K562 (cell line): ENCODE results near the gene G6PC3. TPM values are rescaled to one million over a fixed set of nuclear protein-coding genes. Genes with fewer than 3 reads are reported as not detected.

Experiments
- ATAC-seq: fragments of 200-7000 bp; cut with Tn5 transposase; 3 replicates; pipeline ENCODE4 v1.9.1; 2020; ENCODE audit warnings: moderate library complexity
- BruUV-seq: library from RNA; stranded (reverse); fragments of 400-500 nt; replicated peaks from 2 replicates; lab custom pipeline; 2021; lab: Mats Ljungman, UMichigan
- CTCF ChIA-PET: fragments of 300-600 bp; formaldehyde crosslinking; extraction: SDS; loops from one replicate; lab custom pipeline; 2021; ENCODE audit warnings: low intra/inter-chr PET ratio; lab: Yijun Ruan, JAX
- POLR2A ChIA-PET: fragments of 300-600, 350-650 bp; sonication (Branson Sonifier 250); formaldehyde crosslinking; extraction: SDS; loops from one replicate; lab custom pipeline; 2021; ENCODE audit warnings: antibody characterized with exemption, inconsistent platforms; lab: Yijun Ruan, JAX
- DNase-seq, 4 experiments: peaks; one replicate each; pipeline versions ENCODE4 v3.0.0 to v3.0.0-alpha.2; 2011 to 2018; ENCODE audit warnings: low spot score in 3 of 4, mixed read lengths in 3 of 4; ENCODE audit errors: extremely low read depth in 1 of 4
- FAIRE-seq: peaks from 2 replicates; lab custom pipeline; 2011; peaks lifted over from hg19 to GRCh38; lab: Jason Lieb, UNC
- H2AFZ ChIP-seq: 2 replicates; pipeline ENCODE4 v1.6.0; 2011; ENCODE audit warnings: low read depth, low read length, control low read depth, inconsistent platforms
- H3K27ac ChIP-seq: fragments of 200-600 bp; 3 replicates; pipeline ENCODE4 v1.8.0; 2011; ENCODE audit warnings: low read depth, mild to moderate bottlenecking, control low read depth, inconsistent platforms, low read length, moderate library complexity, mixed read lengths; ENCODE audit errors: extremely low read depth
- H3K27me3 ChIP-seq, 2 experiments: fragments of 300-600 bp in 1 of 2; 2 replicates in 1 of 2; 3 replicates in 1 of 2; pipeline versions ENCODE4 v1.6.0 to v1.8.0; 2011; ENCODE audit warnings: inconsistent platforms in 2 of 2, low read length in 2 of 2, mild to moderate bottlenecking in 1 of 2, mixed read lengths in 1 of 2, moderate library complexity in 1 of 2; ENCODE audit not compliant: control insufficient read depth in 2 of 2, insufficient read depth in 2 of 2
- H3K36me3 ChIP-seq: fragments of 300-600 bp; 3 replicates; pipeline ENCODE4 v1.8.0; 2011; ENCODE audit warnings: mild to moderate bottlenecking, low read length, inconsistent platforms; ENCODE audit not compliant: control insufficient read depth, insufficient read depth
- H3K4me1 ChIP-seq, 2 experiments: fragments of 200-600 bp in 1 of 2; replicated peaks in 1 of 2; 2 replicates in 1 of 2; 3 replicates in 1 of 2; pipeline versions ENCODE4 v1.5.1 to v1.8.0; 2011; ENCODE audit warnings: inconsistent platforms in 2 of 2, low read length in 2 of 2, mild to moderate bottlenecking in 1 of 2, mixed read lengths in 1 of 2, moderate library complexity in 1 of 2; ENCODE audit not compliant: control insufficient read depth in 2 of 2, insufficient read depth in 2 of 2
- H3K4me2 ChIP-seq: 2 replicates; pipeline ENCODE4 v1.6.1; 2011; ENCODE audit warnings: low read length, control low read depth, inconsistent platforms, mixed read lengths; ENCODE audit not compliant: insufficient read depth
- H3K4me3 ChIP-seq: fragments of 200-600 bp; sonication (generic), shearing (Covaris generic); 2 replicates; pipeline ENCODE4 v1.5.1; 2016; ENCODE audit warnings: control low read depth, inconsistent platforms
- H3K79me2 ChIP-seq: fragments of 200-600 bp; 3 replicates; pipeline ENCODE4 v1.8.0; 2011; ENCODE audit warnings: low read length, inconsistent platforms; ENCODE audit not compliant: control insufficient read depth, insufficient read depth
- H3K9ac ChIP-seq, 2 experiments: 2 replicates each; pipeline versions ENCODE4 v1.6.0 to v1.6.1; 2011; ENCODE audit warnings: low read depth in 2 of 2, low read length in 2 of 2, control low read depth in 1 of 2, inconsistent platforms in 1 of 2, mild to moderate bottlenecking in 1 of 2, mixed read lengths in 1 of 2; ENCODE audit not compliant: insufficient read depth in 1 of 2
- H3K9me1 ChIP-seq: one replicate; pipeline ENCODE4 v1.6.0; 2011; ENCODE audit warnings: inconsistent platforms, mild to moderate bottlenecking, low read length, moderate library complexity; ENCODE audit not compliant: control insufficient read depth, insufficient read depth
- H3K9me3 ChIP-seq: replicated peaks from 2 replicates; pipeline ENCODE4 v1.5.1; 2011; ENCODE audit warnings: low read depth, low read length, inconsistent platforms; ENCODE audit not compliant: control insufficient read depth, insufficient read depth
- H4K20me1 ChIP-seq: replicated peaks from 2 replicates; pipeline ENCODE4 v1.6.1; 2011; ENCODE audit warnings: low read length, inconsistent platforms, mixed read lengths; ENCODE audit not compliant: control insufficient read depth, insufficient read depth
- ARHGAP35 ChIP-seq: fragments of 450-650 bp; IDR thresholded peaks from 2 replicates; pipeline ENCODE4 v1.6.1; 2018; ENCODE audit not compliant: partially characterized antibody
- BRF1 ChIP-seq: IDR thresholded peaks from 3 replicates; pipeline ENCODE4 v1.6.1; 2011; ENCODE audit warnings: borderline replicate concordance, mild to moderate bottlenecking; ENCODE audit not compliant: insufficient read length; ENCODE audit errors: extremely low read depth
- DPF2 ChIP-seq: fragments of 450-650 bp; IDR thresholded peaks from 2 replicates; pipeline ENCODE4 v1.6.1; 2016
- FOS ChIP-seq: IDR thresholded peaks from 3 replicates; pipeline ENCODE4 v1.6.1; 2011; ENCODE audit not compliant: insufficient read length; ENCODE audit errors: extremely low read depth
- FOXK1 ChIP-seq: sonication (generic); formaldehyde crosslinking; IDR thresholded peaks from 2 replicates; pipeline ENCODE4 v1.8.0; 2022; ENCODE audit warnings: missing genetic modification reagents, mild to moderate bottlenecking, borderline replicate concordance
- HDAC2 ChIP-seq: fragments of 450-650 bp; IDR thresholded peaks from 2 replicates; pipeline ENCODE4 v1.6.1; 2016; ENCODE audit warnings: mild to moderate bottlenecking
- HIVEP1 ChIP-seq: fragments of 250-450 bp; sonication (Bioruptor Pico); IDR thresholded peaks from 2 replicates; pipeline ENCODE4 v1.4.0; 2020; ENCODE audit warnings: mild to moderate bottlenecking
- NR2C1 ChIP-seq, 2 experiments: fragments of 450-650 bp; IDR thresholded peaks; 2 replicates each; pipeline ENCODE4 v1.6.1; 2017; ENCODE audit warnings: mild to moderate bottlenecking in 2 of 2, antibody characterized with exemption in 1 of 2, inconsistent platforms in 1 of 2, missing compliant biosample characterization in 1 of 2, missing genetic modification characterization in 1 of 2
- PHB2 ChIP-seq: fragments of 450-650 bp; IDR thresholded peaks from 2 replicates; pipeline ENCODE4 v1.6.1; 2017; ENCODE audit warnings: low read depth
- POU5F1 ChIP-seq: fragments of 150-350 bp; IDR thresholded peaks from 2 replicates; pipeline ENCODE4 v1.6.1; 2014; ENCODE audit warnings: borderline replicate concordance, low read length, low read depth, mild to moderate bottlenecking; ENCODE audit not compliant: partially characterized antibody
- RBM17 ChIP-seq: fragments of 200-400 bp; formaldehyde crosslinking; IDR thresholded peaks from 2 replicates; pipeline ENCODE4 v1.6.1; 2017; ENCODE audit warnings: low read depth, mild to moderate bottlenecking, low read length, borderline replicate concordance
- RHOXF2B ChIP-seq: fragments of 250-450 bp; sonication (Bioruptor Pico); conservative IDR thresholded peaks from 2 replicates; pipeline ENCODE4 v1.5.1; 2021
- SIRT6 ChIP-seq: IDR thresholded peaks from one replicate; pipeline ENCODE4 v1.6.1; 2012; ENCODE audit warnings: low read depth, mild to moderate bottlenecking, control low read depth, inconsistent platforms, low read length, moderate library complexity
- TAF7 ChIP-seq: fragments of 450-650 bp; IDR thresholded peaks from 2 replicates; pipeline ENCODE4 v1.6.1; 2016; ENCODE audit warnings: missing genetic modification characterization, missing compliant biosample characterization
- ZBTB17 ChIP-seq: fragments of 450-650 bp; formaldehyde crosslinking; IDR thresholded peaks from 2 replicates; pipeline ENCODE4 v1.4.0; 2020; ENCODE audit warnings: mild to moderate bottlenecking
- ZFP36 ChIP-seq: fragments of 150-350 bp; IDR thresholded peaks from 2 replicates; pipeline ENCODE4 v1.6.1; 2018; ENCODE audit warnings: low read length, low read depth; ENCODE audit not compliant: partially characterized antibody
- ZNF311 ChIP-seq: fragments of 250-450 bp; sonication (Bioruptor Pico); IDR thresholded peaks from 2 replicates; pipeline ENCODE4 v1.4.0; 2020; ENCODE audit warnings: mild to moderate bottlenecking, moderate library complexity
- ZNF584 ChIP-seq: fragments of 200-800 bp; sonication (Bioruptor generic); IDR thresholded peaks from 2 replicates; pipeline ENCODE4 v1.6.1; 2016; ENCODE audit warnings: low read depth, mild to moderate bottlenecking, missing genetic modification characterization, missing compliant biosample characterization
- ZNF780A ChIP-seq: fragments of 250-450 bp; sonication (Bioruptor Pico); IDR thresholded peaks from 2 replicates; pipeline ENCODE4 v1.5.0; 2021; ENCODE audit warnings: mild to moderate bottlenecking
- WGBS: fragments of 100-300 bp; shearing (Covaris generic); methylation state at CpG from one replicate; pipeline ENCODE4 v1.1.6; 2016; ENCODE audit warnings: low coverage, mixed read lengths; ENCODE audit not compliant: insufficient coverage; ENCODE audit errors: missing lambda C conversion rate; 5-methylcytosine and 5-hydroxymethylcytosine counted together
- in situ Hi-C: fragments of 300-500 bp; cut with MboI; formaldehyde crosslinking; loops from 4 replicates; pipeline ENCODE4 v1.15.0; 2018; ENCODE audit warnings: inconsistent platforms, mixed read lengths
- intact Hi-C: fragments of 100-400 bp; cut with micrococcal nuclease; formaldehyde crosslinking; loops from 2 replicates; pipeline ENCODE4 v1.14.2; 2022
- polyA plus RNA-seq, 8 experiments: library from polyadenylated mRNA; depleted of rRNA in 4 of 8; stranded (reverse) in 5 of 8; unstranded in 3 of 8; fragments of >200 nt; fragmentation: Nextera tagmentation in 2 of 8; fragmentation: Illumina TruSeq in 1 of 8; extraction: Ambion mirVana in 2 of 8; extraction: Trizol in 1 of 8; gene quantifications; 2 replicates each; pipeline versions ENCODE4 v1.2.1 to v1.2.3, GENCODE V29; 2011 to 2014; ENCODE audit warnings: inconsistent platforms in 1 of 8, missing spikeins in 1 of 8
- total RNA-seq, 7 experiments: library from RNA; depleted of rRNA in 6 of 7; stranded (reverse); fragments of >200 nt in 6 of 7; fragmentation: Illumina TruSeq in 2 of 7; extraction: Trizol in 2 of 7; gene quantifications; 2 replicates each; pipeline versions ENCODE4 v1.2.1 to v1.2.3, GENCODE V29; 2011 to 2021; ENCODE audit warnings: low replicate concordance in 1 of 7
- TF ChIP-seq, protein P1 (sequence below): fragments of 450-650 bp; formaldehyde crosslinking; IDR thresholded peaks from 2 replicates; pipeline ENCODE4 v1.4.0; 2020; ENCODE audit warnings: mild to moderate bottlenecking, moderate library complexity
- TF ChIP-seq, protein P2 (sequence below): fragments of 450-650 bp; formaldehyde crosslinking; IDR thresholded peaks from 2 replicates; pipeline ENCODE4 v1.4.0; 2020; ENCODE audit warnings: mild to moderate bottlenecking, moderate library complexity

Gene G6PC3
- total and polyA plus RNA-seq, 9 of the 15 experiments (the other 6 are each of a cell fraction or from before 2014, with no cell fraction given), result 10.4 to 57.8 (median 31.1) TPM

DNA sequence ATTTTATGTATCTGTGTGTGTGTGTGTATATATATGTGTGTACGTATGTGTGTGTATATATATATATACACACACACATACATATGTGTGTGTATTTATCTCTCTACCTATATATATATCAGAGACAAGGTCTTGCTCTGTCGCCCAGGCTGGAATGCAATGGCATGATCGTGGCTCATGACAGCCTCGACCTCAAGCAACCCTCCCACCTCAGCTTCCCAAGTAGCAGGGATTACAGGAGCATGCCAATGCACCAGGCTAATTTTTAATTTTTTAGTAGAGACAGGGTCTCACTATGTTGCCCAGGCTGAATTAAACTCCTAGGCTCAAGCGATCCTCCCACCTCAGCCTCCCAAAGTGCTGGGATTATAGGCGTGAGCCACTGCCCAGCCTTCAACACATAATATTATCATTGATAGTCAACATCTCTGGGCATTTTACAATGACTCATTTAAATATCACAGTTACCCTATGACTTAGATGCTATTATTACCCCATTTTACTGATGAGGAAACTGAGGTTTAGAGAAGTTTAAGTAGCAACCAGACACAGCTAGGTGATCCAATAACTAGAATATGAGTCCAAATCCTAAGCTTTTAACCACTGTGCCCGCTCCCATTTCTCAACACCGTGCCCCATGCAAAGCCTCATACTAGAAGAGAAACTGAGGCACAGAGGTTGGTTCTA is 24.3 kb downstream of the G6PC3 start:
- Histone ChIP-seq H3K9ac (peak overlapping the region in 1 of 2 experiments; percentile 90; a peak in 2 of 4 replicates), H4K20me1 (no peaks in the 10 kb centered on the region), H3K4me3 (peak overlapping the region; percentile 31; the same call in 1 of the 2 replicates), H3K27me3 (no peaks in the 10 kb centered on the region), H2AFZ (no peak overlapping the region), H3K36me3 (peaks cover 5% of the 10 kb centered on the region; the same call in 1 of the 3 replicates), H3K27ac (peak overlapping the region; percentile 85), H3K4me1 (peaks cover 33 to 64% of the 10 kb centered on the region in 2 experiments), H3K9me1 (peaks cover 6% of the 10 kb centered on the region), H3K4me2 (peak overlapping the region; percentile 96), H3K79me2 (no peaks in the 10 kb centered on the region; the same call in 2 of the 3 replicates), H3K9me3 (no peaks in the 10 kb centered on the region)
- no TSS peak for BruUV-seq
- ATAC-seq, result no peak
- ChIA-PET CTCF (interaction anchor here (1.8 kb wide), 1 partner anchor 74 kb away, joined by 7 read pairs; no protein-coding TSS in a partner anchor), POLR2A (interaction anchor here (0.6 to 0.9 kb wide), 2 partner anchors 8 to 13 kb away, joined by 3 to 4 read pairs; no protein-coding TSS in a partner anchor)
- in situ Hi-C loops, result no loop called here
- FAIRE-seq, result peak; percentile 52
- 76% methylated on average over 8 of the region's 8 CpGs for WGBS
- no peak for DNase-seq
- intact Hi-C loops, result no loop called here
- TF ChIP-seq TAF7 (tag) (no peak), FOXK1 (CRISPR knock-in tag) (no peak), PHB2 (no peak), ZNF584 (CRISPR knock-in tag) (0 out of 2 replicates have a peak, but pooled peaks have one; percentile 26), ZNF780A (CRISPR knock-in tag) (no peak), ZBTB17 (no peak), SIRT6 (no peak), NR2C1 (IDR thresholded peaks at IDR 0.05) (no peak), NR2C1 (tag; IDR thresholded peaks at IDR 0.05) (no peak), RHOXF2B (no peak), BRF1 (no peak), ZNF311 (CRISPR knock-in tag) (no peak), ZFP36 (no peak), POU5F1 (no peak), HIVEP1 (CRISPR knock-in tag) (no peak), HDAC2 (peak; percentile 56), DPF2 (no peak), FOS (no peak), RBM17 (no peak), ARHGAP35 (no peak)
- TF ChIP-seq, protein P1, sequence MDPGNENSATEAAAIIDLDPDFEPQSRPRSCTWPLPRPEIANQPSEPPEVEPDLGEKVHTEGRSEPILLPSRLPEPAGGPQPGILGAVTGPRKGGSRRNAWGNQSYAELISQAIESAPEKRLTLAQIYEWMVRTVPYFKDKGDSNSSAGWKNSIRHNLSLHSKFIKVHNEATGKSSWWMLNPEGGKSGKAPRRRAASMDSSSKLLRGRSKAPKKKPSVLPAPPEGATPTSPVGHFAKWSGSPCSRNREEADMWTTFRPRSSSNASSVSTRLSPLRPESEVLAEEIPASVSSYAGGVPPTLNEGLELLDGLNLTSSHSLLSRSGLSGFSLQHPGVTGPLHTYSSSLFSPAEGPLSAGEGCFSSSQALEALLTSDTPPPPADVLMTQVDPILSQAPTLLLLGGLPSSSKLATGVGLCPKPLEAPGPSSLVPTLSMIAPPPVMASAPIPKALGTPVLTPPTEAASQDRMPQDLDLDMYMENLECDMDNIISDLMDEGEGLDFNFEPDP, result no peak
- TF ChIP-seq, protein P2, sequence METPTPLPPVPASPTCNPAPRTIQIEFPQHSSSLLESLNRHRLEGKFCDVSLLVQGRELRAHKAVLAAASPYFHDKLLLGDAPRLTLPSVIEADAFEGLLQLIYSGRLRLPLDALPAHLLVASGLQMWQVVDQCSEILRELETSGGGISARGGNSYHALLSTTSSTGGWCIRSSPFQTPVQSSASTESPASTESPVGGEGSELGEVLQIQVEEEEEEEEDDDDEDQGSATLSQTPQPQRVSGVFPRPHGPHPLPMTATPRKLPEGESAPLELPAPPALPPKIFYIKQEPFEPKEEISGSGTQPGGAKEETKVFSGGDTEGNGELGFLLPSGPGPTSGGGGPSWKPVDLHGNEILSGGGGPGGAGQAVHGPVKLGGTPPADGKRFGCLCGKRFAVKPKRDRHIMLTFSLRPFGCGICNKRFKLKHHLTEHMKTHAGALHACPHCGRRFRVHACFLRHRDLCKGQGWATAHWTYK (CRISPR knock-in tag), result no peak
